ENCODE data around the gene NHLRC2.
A peak's percentile ranks its signal among the peaks of the same experiment; 100 is the strongest.

Gene NHLRC2

GRCh38 chr10:113849946-113850345 is 4.5 kb upstream of the NHLRC2 start:
- H3K4me3 ChIP-seq (ENCODE audit: low read length), result no peak overlapping the region
- DNase-seq (ENCODE audit: low read depth), result no peak

GRCh38 chr10:113853578-113854012 is 866 bp upstream of the NHLRC2 start:
- peak overlapping the region; percentile 87 for H3K4me3 ChIP-seq (ENCODE audit: low read length)
- DNase-seq (ENCODE audit: low read depth), result no peak
- TF ChIP-seq CTCF (conservative IDR thresholded peaks at IDR 0.05; ENCODE audit: low read depth, low read length), result no peak

More at GRCh38 chr10:113849946-113850345, 4.5 kb upstream of the NHLRC2 start:
- no peak for TF ChIP-seq CTCF (conservative IDR thresholded peaks at IDR 0.05; ENCODE audit: low read depth, low read length)

GRCh38 chr10:113854761-113855588 is 514 bp downstream of the NHLRC2 start:
- H3K4me3 ChIP-seq (ENCODE audit: low read length), result peak overlapping the region; percentile 87
- TF ChIP-seq CTCF (conservative IDR thresholded peaks at IDR 0.05; ENCODE audit: low read depth, low read length), result peak; percentile 2
- no peak for DNase-seq (ENCODE audit: low read depth)

GRCh38 chr10:113856563-113856962 is 2.1 kb downstream of the NHLRC2 start:
- H3K4me3 ChIP-seq (ENCODE audit: low read length), result peak overlapping the region; percentile 87
- TF ChIP-seq CTCF (conservative IDR thresholded peaks at IDR 0.05; ENCODE audit: low read depth, low read length), result no peak
- no peak for DNase-seq (ENCODE audit: low read depth)

- DNase-seq (ENCODE audit: low read depth), result no peak
- H3K4me3 ChIP-seq (ENCODE audit: low read length), result no peak overlapping the region
- TF ChIP-seq CTCF (conservative IDR thresholded peaks at IDR 0.05; ENCODE audit: low read depth, low read length), result no peak
Observed at GRCh38 chr10:113857210-113857609, 2.7 kb downstream of the NHLRC2 start.

GRCh38 chr10:113858541-113858940 is 4.1 kb downstream of the NHLRC2 start:
- TF ChIP-seq CTCF (conservative IDR thresholded peaks at IDR 0.05; ENCODE audit: low read depth, low read length), result no peak
- peak; percentile 51 for DNase-seq (ENCODE audit: low read depth)
- no peak overlapping the region for H3K4me3 ChIP-seq (ENCODE audit: low read length)

GRCh38 chr10:113859261-113859660 is 4.8 kb downstream of the NHLRC2 start:
- no peak for DNase-seq (ENCODE audit: low read depth)
- H3K4me3 ChIP-seq (ENCODE audit: low read length), result no peak overlapping the region
- no peak for TF ChIP-seq CTCF (conservative IDR thresholded peaks at IDR 0.05; ENCODE audit: low read depth, low read length)

Data from retinal pigment epithelial cell (primary cell).